Tibial nerve (tissue), 4 donors: Measurements from ENCODE around the gene PTPN14.

Experiments
- EP300 ChIP-seq, 2 donors: sonication (generic); formaldehyde crosslinking; IDR thresholded peaks; one replicate each; pipeline ENCODE4 v1.6.1; 2017; ENCODE audit warnings: antibody characterized with exemption in 2 of 2, mild to moderate bottlenecking in 1 of 2
- POLR2A ChIP-seq, 2 donors: fragments of 450-650 bp; IDR thresholded peaks; one replicate each; pipeline ENCODE4 v1.6.1; 2017; ENCODE audit warnings: antibody characterized with exemption in 2 of 2, mild to moderate bottlenecking in 2 of 2, moderate library complexity in 2 of 2
- TF ChIP-seq, protein P1 (sequence below), 5 experiments: fragments of 200-600 bp in 3 of 5; fragments of 450-650 bp in 2 of 5; sonication (generic) in 3 of 5; IDR thresholded peaks; one replicate each; pipeline ENCODE4 v1.5.1; 2016 to 2019; ENCODE audit warnings: antibody characterized with exemption in 5 of 5, mild to moderate bottlenecking in 3 of 5, moderate library complexity in 2 of 5

DNA sequence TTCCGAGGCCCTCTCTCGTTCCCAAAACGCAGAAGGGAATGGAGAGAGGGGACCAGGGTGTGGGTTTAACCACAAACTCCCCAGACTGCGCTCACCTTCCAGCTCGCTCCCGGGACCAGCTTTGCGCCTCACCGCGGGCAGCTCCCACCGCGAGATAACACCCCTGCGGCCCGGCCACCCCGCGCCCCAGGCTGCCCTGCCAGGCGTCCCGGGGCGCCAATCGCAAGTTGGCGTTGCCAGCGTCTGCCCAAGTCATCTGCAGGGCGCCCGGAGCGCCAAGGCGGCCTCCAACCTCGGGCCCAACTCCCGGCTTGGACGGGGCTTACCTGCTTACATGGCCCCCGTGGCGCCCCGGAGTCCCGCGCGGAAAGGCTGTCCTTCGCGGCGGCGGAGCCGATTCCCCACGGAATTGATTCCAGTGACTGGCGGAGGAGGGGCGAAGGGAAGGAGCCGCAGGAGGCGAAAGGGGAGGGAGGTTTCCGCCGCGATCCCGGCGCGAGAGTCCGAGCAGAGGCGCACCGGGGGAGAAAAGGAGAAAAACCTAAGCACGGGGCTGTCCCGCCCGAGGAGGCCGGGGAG is 456 bp downstream of the PTPN14 start:
- TF ChIP-seq, protein P1, sequence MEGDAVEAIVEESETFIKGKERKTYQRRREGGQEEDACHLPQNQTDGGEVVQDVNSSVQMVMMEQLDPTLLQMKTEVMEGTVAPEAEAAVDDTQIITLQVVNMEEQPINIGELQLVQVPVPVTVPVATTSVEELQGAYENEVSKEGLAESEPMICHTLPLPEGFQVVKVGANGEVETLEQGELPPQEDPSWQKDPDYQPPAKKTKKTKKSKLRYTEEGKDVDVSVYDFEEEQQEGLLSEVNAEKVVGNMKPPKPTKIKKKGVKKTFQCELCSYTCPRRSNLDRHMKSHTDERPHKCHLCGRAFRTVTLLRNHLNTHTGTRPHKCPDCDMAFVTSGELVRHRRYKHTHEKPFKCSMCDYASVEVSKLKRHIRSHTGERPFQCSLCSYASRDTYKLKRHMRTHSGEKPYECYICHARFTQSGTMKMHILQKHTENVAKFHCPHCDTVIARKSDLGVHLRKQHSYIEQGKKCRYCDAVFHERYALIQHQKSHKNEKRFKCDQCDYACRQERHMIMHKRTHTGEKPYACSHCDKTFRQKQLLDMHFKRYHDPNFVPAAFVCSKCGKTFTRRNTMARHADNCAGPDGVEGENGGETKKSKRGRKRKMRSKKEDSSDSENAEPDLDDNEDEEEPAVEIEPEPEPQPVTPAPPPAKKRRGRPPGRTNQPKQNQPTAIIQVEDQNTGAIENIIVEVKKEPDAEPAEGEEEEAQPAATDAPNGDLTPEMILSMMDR (IDR thresholded peaks at IDR 0.05): no peak
- TF ChIP-seq POLR2A (IDR thresholded peaks at IDR 0.05) (no peak), EP300 (IDR thresholded peaks at IDR 0.05) (peak in 1 of 2 donors; percentile 38)
